Measurements from ENCODE around the gene OR52I1. TPM values are rescaled to one million over a fixed set of nuclear protein-coding genes. Genes with fewer than 3 reads are reported as not detected.

The OR52I1 gene
- total and polyA plus RNA-seq, 10 of the 15 experiments (the other 5 are each of a cell fraction or from before 2014, with no cell fraction given), result not detected

GRCh38 chr11:4619514-4619913 lies 25.7 kb downstream of the OR52I1 start:
- H3K4me1 ChIP-seq (ENCODE audit: control insufficient read depth, insufficient read depth, low read length), result no peaks in the 10 kb centered on the region
- no peaks in the 10 kb centered on the region for H3K9me3 ChIP-seq (replicated peaks; ENCODE audit: control insufficient read depth, insufficient read depth, low read length)
- H2AFZ ChIP-seq (ENCODE audit: control insufficient read depth, low read depth, low read length), result no peak overlapping the region
- no TSS peak for BruUV-seq (replicated peaks)
- no peak overlapping the region for H3K4me2 ChIP-seq (ENCODE audit: control insufficient read depth, insufficient read depth)
- in situ Hi-C loops (cut with MboI), result no loop called here
- POLR2A ChIA-PET, result no interaction called here
- no peaks in the 10 kb centered on the region for H4K20me1 ChIP-seq (ENCODE audit: control insufficient read depth, insufficient read depth)
- no peak overlapping the region for H3K4me3 ChIP-seq
- no peak overlapping the region for H3K27ac ChIP-seq (ENCODE audit: control insufficient read depth, insufficient read depth)
- CTCF ChIA-PET, result interaction anchor here (1.1 kb wide), 1 partner anchor 11 kb away, joined by 3 read pairs; no protein-coding TSS in a partner anchor
- no peak overlapping the region for H3K9ac ChIP-seq (ENCODE audit: control insufficient read depth, insufficient read depth, low read length)
- RAD21 ChIA-PET (ENCODE audit: unreplicated experiment), result no interaction called here
- FAIRE-seq (no peak), ATAC-seq (no peak), DNase-seq (ENCODE audit: low read depth, low spot score) (no peak)
- intact Hi-C loops (cut with micrococcal nuclease; ENCODE audit: unreplicated experiment), result no loop called here
- 59% methylated on average over 9 of the region's 9 CpGs for WGBS (ENCODE audit: insufficient coverage, insufficient replicate concordance, low lambda C conversion rate, missing lambda C conversion rate)
- H3K27me3 ChIP-seq (replicated peaks in 1 of 2; ENCODE audit: control insufficient read depth in 2 of 2, insufficient read depth in 2 of 2, low read length in 1 of 2), result no peaks in the 10 kb centered on the region
- no peaks in the 10 kb centered on the region for H3K36me3 ChIP-seq (ENCODE audit: control insufficient read depth in 2 of 2, insufficient read depth in 2 of 2, low read length in 1 of 2)
- SMC1A ChIA-PET (ENCODE audit: uncharacterized antibody, unreplicated experiment), result no interaction called here
- TF ChIP-seq TCF7 (IDR thresholded peaks at IDR 0.05; ENCODE audit: borderline replicate concordance) (no peak), NR2C2 (IDR thresholded peaks at IDR 0.05; ENCODE audit: borderline replicate concordance, control insufficient read depth, insufficient read length, low read depth) (no peak), ESRRA (IDR thresholded peaks at IDR 0.05; ENCODE audit: low read length) (no peak), TCF3 (IDR thresholded peaks at IDR 0.05; ENCODE audit: borderline replicate concordance, insufficient read depth, low read depth, low read length) (no peak), CBX3 (IDR thresholded peaks at IDR 0.05; ENCODE audit: borderline replicate concordance, low read depth) (no peak), STAT3 (IDR thresholded peaks at IDR 0.05; ENCODE audit: low read depth, low read length) (no peak), ATF3 (IDR thresholded peaks at IDR 0.05; ENCODE audit: borderline replicate concordance, extremely low read depth, low read depth, low read length) (no peak), SREBF2 (IDR thresholded peaks at IDR 0.05; ENCODE audit: low read length) (no peak), BHLHE40 (IDR thresholded peaks at IDR 0.05; ENCODE audit: borderline replicate concordance in 1 of 2, low read depth in 2 of 2, low read length in 1 of 2) (no peak), BCL3 (IDR thresholded peaks at IDR 0.05; ENCODE audit: borderline replicate concordance, insufficient read depth, low read depth, low read length, poor library complexity, severe bottlenecking) (no peak), MYC (IDR thresholded peaks at IDR 0.05; ENCODE audit: insufficient read depth, insufficient read length, insufficient replicate concordance, low read length, severe bottlenecking) (no peak), NFYA (IDR thresholded peaks at IDR 0.05; ENCODE audit: borderline replicate concordance, low read depth, low read length) (no peak), SUPT20H (IDR thresholded peaks at IDR 0.05; ENCODE audit: borderline replicate concordance, control insufficient read depth, low read depth, low read length) (no peak), CBFB (IDR thresholded peaks at IDR 0.05; ENCODE audit: low read depth) (no peak), MXI1 (IDR thresholded peaks at IDR 0.05; ENCODE audit: low read depth, low read length) (no peak), ZZZ3 (IDR thresholded peaks at IDR 0.05; ENCODE audit: control insufficient read depth, insufficient read length, low read depth) (no peak), BCL11A (IDR thresholded peaks at IDR 0.05; ENCODE audit: low read depth, low read length) (no peak), PML (IDR thresholded peaks at IDR 0.05; ENCODE audit: low read length) (no peak), CREM (IDR thresholded peaks at IDR 0.05; ENCODE audit: low read depth) (no peak), ZNF384 (IDR thresholded peaks at IDR 0.05; ENCODE audit: borderline replicate concordance, low read depth, low read length) (no peak)
- no peaks in the 10 kb centered on the region for H3K79me2 ChIP-seq (ENCODE audit: control insufficient read depth, insufficient read depth, low read length)

Measured in GM12878 (cell line).